ENCODE data around the gene PIAS2.
"Not testable (repeated sequence)": the region's sequence is repeated elsewhere in the genome, so short reads cannot be mapped to it uniquely, and the experiment has no call there.

PIAS2 gene, protein sequence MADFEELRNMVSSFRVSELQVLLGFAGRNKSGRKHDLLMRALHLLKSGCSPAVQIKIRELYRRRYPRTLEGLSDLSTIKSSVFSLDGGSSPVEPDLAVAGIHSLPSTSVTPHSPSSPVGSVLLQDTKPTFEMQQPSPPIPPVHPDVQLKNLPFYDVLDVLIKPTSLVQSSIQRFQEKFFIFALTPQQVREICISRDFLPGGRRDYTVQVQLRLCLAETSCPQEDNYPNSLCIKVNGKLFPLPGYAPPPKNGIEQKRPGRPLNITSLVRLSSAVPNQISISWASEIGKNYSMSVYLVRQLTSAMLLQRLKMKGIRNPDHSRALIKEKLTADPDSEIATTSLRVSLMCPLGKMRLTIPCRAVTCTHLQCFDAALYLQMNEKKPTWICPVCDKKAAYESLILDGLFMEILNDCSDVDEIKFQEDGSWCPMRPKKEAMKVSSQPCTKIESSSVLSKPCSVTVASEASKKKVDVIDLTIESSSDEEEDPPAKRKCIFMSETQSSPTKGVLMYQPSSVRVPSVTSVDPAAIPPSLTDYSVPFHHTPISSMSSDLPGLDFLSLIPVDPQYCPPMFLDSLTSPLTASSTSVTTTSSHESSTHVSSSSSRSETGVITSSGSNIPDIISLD

DNA sequence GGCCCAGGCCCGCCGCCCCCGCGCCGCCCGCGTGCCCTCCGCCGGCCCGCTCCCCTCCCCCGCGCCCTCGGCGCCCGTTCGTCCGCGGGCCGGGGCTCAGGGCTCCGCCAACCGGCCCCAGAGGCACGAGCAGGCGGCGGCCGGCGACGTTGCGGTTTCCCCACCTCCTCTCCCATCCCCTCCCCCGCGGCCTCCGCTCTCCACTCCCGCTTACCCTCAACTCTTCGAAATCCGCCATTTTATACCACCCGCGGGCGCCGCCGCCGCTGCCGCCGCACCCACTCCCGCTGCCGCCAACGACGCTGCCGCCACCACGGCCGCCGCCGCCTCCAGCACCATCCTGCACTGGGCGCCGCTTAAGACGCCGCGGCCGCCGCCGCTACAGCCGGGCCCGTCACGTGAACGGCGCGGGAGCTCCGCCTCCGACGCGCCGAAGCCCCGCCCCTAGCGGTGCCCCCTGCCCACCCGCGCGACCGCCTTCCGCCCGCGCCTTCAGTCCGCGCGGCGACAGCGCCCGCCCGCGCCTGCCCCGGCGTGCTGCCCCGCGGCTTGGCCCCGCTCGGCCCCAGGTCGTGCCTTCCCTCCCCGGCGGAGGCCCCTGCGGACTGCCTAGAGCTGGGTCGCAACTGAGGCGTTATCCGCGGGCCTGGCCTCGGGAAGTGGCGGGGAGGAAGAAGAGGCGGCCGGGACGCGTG, at the start of gene PIAS2, which contains the start of gene KATNAL2:
Gene PIAS2 (minus strand): TSS at position 400 of the 695 bp plus-strand sequence. CDS start 162 bp downstream, at position 238.
Gene KATNAL2 (plus strand): TSS at position 495 of the 695 bp plus-strand sequence. CDS start 29,271 bp downstream, outside the sequence.
- DNase-seq (ENCODE audit: low read depth, low spot score), result peak; percentile 38

DNA sequence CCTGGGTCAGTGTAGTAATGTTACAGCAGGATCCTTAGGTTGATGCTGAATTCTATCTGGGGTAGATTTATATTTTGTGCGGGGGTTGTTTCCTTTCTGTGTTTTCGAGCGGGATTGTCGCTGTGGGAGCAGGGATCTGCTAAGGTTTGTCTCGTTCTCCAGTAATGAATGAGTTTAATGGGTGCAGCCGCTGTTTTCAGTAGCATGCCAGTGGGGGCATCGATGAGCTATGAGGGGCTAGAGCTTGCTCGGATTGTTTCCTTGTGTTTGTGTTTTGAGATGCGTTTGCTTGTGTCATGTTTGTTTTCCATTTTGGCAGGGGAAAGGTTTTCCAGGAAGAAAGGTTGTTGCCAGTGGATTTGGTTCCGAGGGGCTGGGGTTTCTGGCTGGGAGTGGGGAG, 49.0 kb upstream of the PIAS2 start:
- not testable (repeated sequence) for DNase-seq (ENCODE audit: low read depth, low spot score)

DNA sequence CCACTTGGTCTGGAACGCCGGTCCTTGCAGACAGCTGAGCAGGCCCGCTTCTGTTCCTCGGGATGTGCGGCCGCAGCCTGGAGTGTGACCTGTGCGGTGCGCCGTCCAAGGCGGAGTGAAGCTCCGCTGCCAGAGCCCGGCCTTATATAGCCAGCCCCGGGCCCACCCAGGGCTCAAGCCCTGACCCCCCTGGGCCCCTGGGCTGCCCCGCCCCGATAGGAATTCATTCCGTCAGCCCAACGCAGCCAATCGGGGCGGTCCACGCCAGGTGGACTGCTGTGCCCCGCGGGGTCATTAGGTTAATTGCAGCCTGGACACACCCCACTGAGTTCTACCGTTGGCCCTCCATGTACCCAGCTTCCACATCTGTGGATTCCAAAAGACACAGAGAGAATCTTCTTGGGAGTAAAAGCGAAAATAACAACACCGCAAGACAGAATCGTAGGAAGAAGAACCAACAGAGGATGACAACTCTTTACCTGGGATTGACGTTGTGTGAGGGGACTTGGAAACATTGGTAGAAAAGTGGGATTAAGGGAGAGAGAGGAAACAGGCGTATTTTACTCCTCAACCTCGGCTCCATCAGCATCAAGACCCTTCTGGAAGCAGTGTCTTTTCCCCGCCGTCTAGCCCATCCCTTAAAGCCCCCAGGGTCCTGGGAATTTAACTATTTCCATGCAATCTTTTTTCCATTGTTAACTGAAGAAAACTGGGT, 47.4 kb upstream of the PIAS2 start:
- DNase-seq (ENCODE audit: low read depth, low spot score), result not testable (repeated sequence)

DNA sequence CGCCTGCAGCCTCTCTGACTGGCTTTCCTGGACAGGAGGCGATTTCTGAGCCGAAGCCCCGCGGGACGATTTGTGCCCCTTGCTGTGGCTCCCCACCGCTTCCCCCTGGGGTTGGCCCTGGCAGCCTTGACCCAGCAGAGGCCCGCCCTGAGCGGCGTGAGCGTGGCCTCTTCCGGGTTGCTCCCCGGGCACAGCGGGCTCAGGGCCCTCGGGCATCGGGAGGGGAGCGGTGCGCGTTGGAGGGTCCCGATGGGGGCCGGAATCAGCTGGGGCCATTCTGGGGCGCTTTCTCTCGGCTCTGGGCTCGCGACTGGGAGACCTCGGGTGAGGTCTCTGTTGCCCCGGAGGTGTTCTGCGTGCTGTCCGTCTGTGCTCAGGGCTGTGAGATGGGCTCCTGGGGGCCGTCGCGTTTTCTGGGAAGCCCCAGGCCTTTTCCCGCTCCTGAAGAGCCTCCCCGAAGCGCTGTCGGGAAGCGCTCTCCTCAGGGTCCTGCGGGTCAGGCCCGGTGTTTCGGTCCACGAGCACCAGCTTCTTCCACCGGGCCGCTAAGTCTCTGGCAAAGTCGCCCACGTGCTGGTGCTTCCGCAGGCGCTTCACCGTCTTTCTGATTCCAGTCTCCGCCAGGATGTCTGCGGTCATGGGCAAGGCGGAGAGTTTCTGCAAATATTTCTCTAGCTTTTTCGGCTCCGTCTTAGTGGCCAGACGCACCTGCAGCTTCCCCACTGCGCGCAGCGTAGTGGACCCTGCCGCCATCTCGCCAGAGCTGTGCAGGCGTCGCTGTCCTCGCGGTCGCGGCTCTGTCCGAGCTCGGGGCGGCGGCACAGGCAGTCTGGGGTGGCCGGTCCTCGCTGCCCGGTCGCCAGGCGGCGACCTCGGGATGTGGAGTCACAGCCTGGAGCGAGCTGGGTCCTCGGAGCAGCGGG, 46.6 kb upstream of the PIAS2 start:
- DNase-seq (ENCODE audit: low read depth, low spot score), result not testable (repeated sequence)

DNA sequence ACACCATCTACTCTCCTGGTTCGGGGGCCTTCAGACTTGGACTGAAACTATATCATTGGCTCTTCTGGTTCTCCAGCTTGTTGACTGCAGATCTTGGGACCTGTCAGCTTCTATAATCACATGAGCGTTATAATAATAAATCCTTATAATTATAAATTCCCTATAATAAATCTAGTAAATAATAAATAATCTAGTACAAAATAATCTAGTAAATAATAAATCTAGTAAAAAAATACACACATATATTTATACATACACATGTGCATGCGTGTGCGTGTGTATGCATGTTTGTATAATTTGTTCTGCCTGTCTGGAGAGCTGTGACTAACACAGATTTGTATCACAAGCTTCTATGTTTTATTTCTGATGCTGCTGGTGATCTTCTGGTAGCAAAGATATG, 40.9 kb upstream of the PIAS2 start:
- no peak for DNase-seq (ENCODE audit: low read depth, low spot score)

DNA sequence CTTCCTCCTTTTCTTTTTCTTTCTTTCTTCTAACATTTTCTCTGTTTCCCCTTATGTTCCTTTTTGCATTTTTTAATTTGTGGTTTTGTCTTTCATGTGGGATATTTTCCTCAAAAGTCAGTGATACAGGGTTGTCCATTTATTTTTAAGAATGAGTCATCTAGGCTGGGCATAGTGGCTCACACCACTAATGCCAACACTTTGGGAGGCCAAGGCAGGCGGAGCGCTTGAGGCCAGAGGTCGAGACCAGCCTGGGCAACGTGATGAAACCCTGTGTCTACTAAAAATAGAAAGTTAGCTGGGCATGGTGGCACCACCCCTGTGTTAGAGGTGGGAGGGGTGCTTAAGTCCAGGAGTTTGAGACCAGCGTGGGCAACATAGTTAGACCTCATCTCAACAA, 35.9 kb upstream of the PIAS2 start:
- no peak for DNase-seq (ENCODE audit: low read depth, low spot score)

DNA sequence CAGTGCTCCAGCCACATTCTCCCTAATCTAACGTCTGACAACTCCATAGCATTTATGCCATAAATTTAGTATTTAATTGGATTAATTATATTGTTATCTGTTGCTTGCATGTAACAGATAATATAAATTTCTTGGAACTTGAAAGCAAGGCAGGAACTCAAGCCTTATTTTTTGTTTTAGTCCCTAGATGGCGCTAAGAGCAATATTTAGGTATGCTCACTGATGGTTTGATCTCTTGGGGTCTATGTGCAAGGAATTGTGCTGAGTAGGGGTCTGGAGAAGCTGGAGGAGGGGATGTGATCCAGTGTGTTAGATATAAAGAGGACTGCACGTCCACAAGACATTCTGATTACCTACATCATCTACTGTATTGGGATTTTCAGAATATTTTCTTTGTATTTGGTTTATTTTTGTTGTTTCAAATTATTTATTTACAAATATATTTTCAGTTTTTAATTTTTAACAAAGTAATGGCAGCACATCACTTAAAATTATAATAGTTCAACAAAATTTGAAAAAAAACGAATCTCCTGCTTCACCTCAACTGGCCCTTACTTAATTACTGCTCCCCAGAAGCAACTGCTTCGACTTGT, 32.9 kb upstream of the PIAS2 start:
- DNase-seq (ENCODE audit: low read depth, low spot score), result no peak

DNA sequence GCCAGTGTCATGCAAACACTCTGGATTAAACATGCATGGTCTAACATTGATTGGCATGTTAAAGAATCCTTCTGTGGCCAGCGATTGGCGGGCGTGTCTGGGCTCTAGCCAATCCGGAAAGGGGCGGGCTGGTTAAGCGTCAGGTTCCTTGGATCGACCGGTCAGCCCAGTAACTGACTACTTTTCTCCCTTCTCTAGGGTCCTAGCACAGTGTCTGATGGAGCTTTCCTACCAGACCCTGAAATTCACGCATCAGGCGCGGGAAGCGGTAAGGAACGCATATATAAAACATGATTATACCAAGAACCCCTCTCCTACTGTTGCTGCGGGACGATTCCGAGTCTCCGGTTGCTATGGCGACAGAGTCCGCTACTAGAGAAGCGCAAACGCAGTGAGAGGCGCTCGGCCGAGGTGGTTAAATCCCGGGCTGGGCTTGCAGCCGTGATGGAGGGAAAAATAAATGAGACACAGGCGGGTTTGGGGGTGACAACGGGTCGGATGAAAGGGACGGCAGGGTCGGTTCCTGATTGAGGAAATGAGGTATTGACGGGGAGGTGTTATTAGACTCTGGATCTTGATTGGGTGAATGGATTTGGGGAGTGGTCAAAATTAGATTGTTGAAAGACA, 29.5 kb upstream of the PIAS2 start:
- no peak for DNase-seq (ENCODE audit: low read depth, low spot score)

DNA sequence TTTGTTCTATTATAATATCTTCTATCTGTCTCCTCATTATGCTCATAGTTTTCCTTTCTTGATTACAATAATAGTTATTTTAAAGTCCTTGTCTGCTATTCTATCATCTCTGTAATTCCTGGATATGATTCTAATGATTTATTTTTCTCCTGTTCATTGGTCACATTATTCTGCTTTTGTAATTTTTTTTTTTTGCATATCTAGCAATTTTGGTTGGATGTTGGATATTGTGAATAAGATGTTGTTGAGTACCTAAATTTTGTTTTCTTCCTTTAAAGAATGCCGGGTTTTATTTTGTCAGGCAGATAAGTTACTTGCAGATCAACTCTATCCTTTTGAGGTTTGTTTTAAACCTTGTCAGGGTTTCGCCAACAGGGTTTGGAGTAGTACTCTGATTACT, 25.3 kb upstream of the PIAS2 start:
- DNase-seq (ENCODE audit: low read depth, low spot score), result no peak

DNA sequence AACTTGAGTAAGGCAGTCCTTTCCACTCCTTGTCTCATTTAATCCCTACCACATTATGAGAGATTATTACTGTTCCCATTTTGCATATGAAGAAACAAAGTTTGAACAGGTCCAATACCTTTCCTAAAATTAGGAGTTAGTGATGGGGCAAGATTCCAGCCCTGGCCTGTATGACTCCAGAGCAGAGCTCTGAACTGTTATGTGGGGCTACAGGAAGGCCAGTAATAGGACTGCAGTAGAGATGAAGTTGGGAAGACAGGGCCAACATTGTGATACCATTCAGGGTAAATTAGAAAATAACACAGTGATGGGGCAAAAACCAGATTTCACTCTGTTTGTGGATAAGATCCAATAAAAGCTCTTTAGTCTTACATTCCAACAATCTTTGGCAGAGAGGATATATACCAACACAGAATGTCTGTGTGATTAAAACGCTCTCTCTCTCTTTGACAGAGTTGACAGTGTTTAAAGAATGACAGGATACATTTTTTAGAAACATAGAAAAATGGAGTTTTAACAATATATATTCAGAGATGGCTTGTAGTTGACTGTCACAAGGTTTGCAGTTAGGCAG, 22.8 kb upstream of the PIAS2 start:
- no peak for DNase-seq (ENCODE audit: low read depth, low spot score)

DNA sequence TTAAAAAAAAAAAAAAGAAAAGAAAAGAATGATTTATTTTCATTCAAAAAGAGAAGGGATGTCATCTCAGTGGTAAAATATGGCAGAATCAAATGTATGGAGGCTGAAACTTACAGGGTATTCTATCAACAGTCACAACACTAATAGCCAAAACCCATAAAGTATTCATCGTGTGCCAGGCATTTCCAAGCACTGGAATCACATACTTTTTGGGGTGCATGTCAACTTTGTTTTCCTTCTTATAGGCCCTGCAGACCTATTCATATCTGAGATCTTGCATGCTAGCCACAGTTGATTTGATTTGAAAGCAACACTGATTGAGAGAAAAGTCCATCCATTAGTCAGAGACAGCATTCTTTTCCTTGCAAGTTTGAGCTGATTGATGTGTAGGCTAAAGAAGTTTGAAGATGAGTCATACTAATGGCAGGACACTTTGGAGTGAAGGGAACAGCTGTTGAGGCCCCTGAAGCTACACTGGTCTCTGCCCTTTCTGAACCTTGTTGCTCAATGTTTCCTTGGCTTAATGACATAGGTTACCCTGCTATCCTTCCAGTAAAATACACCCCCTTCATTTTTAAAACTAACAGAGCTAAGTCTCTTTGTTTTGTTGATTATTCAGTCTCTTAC, 22.1 kb upstream of the PIAS2 start:
- DNase-seq (ENCODE audit: low read depth, low spot score), result no peak

DNA sequence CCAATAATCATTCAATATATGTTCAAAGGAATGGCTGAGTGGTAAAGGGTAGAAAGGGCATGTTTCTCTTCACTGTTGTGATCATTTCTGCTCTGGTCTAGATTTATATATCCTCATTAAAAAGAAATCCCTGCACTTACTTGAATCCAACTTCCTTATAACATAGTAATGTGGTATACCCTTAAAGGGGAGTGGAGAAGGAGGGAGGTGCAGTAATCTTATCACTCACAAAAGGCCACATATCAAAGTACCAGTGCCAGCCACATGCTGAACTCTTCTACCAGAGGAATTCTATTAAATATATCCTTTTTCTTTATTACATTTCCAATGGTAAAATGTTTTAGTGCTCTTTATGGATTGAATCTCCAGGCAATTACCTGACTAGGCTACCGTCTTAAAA, 3.3 kb upstream of the PIAS2 start:
- no peak for DNase-seq (ENCODE audit: low read depth, low spot score)

DNA sequence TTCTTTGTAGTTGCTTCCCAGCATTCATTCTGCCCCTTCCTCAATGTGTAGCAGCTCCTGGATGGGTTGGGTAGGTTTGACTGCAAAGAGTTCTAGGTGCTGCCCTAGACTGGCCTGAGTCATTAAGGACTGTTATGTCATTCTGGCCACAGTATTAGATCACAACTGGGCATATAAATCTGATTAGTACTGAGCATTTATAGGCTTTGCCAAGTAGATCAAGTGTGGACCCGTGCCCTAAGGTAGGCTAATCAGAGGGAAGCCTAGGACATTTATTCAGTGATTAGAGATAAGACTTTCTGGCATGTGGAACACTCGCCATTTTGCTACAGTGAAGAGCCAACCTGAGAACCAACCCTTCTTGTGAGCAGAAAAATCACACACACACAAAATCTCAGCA, 2.8 kb upstream of the PIAS2 start:
- DNase-seq (ENCODE audit: low read depth, low spot score), result no peak

DNA sequence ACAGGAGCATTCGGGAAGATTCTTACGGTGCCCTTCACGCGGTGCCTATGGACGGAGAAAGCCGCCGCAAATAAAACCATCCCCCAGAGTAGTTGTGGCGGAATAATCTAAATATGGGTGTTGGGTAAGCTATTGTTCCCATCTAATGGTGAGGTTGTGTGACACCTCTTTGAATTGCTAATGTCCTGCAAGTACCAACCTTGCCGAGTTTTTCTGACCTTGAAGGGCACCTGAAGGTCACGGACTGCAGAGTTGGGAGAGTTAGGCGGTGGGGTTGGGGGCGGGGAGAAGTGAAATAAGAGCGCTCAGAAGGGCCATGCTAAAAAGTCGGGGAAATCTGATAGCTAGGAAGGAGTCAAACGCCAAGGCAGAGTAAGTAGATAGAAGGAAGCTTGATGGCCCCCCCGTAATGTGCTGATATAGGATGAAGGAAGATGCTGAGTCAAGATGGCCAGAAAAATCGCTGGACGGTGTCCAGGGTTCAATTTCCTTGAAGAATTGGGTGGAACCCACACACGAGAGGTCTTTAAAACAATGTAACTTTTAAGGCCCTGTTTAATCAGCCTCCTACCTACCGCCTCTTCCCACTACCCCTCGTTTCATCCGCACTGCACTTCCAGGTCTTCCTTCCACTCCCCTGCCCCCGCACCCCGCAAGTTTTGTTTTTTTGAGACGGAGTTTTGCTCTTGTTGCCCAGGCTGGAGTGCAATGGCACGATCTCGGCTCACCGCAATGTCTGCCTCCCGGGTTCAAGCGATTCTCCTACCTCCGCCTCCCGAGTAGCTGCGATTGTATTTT, 695 bp upstream of the PIAS2 start:
- DNase-seq (ENCODE audit: low read depth, low spot score), result no peak

DNA sequence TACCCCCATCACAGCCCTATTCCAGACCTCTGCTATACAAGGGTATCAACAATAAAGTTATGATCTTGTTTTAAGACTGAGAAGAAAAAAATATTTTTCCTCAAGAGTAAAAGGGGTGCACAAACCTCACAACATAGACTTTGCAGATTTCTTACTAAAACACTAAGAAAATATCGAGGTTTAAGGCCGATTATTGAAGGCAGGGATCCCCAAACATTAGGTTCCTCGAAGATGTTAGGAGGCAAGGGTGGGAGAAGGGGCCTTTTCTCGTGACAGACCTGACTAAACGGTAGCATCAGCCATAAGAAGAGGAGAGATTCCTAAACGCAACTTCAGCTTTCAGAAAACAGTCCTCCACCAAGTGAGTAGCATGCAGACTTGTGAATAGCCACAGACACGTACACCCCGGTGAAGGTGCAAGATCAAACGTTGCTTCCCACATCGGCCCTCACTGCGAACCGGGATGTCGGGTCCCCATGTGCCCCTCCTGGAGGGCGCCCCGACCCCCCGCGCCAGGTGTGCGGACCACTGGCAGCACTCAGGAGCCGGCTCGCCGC, 678 bp downstream of the PIAS2 start:
- DNase-seq (ENCODE audit: low read depth, low spot score), result no peak

DNA sequence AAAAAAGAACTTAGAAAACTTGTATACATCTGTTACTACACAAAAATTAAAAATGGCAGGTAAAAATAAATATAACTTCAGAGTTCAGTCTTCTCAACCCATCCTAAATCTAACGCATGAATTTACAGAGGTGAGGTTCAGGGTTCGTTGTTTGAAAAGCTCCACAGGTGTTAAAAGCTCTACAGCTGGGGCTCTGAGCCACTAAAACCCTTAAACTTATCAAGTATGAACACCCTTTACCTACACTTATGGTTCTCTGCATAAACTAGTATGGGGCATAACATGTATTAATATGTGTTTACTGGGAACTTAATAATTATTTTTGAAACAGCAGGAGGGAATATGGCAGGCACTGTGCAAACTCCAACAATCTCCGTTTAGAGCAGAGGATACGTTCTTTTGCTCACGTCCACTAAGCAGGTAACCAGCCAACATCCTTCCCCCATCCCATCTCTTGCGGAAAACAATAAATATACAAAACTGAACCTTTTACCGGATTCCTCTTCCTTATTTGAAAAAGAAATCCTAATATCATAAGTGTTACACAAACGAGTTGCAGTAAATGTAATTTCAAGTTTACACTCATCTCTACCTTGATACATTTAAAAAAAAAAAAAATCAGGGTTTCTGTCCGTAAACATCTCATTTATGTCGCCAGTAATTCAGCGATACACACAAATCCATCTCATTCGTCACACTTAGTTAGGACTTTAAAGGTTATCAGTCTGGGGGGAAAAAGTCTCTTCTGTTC, 1.3 kb downstream of the PIAS2 start:
- DNase-seq (ENCODE audit: low read depth, low spot score), result no peak

DNA sequence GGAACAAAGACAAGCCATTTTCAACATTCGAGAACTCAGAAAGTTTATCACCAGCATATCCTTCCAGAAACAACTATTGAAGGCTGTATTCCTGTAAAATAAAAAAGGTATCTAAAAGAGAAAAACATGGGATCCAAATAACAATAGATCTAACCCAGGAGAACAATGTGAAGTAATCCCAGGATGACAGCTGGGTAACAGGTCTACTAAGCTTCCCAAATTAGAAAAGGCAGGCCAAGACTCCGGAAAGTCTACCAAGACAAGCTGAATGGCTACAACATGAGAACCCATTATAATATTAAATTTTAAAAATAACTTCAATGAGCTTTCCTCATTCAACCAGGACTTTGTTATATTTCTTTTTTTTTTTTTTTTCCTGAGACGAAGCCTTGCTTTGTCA, 6.5 kb downstream of the PIAS2 start:
- DNase-seq (ENCODE audit: low read depth, low spot score), result no peak
